Right lobe of liver (tissue), 6 donors: ENCODE measurements around the gene FBXO44. TPM values are rescaled to one million over a fixed set of nuclear protein-coding genes. Genes with fewer than 3 reads are reported as not detected.
A peak's percentile ranks its signal among the peaks of the same experiment; 100 is the strongest.

ENCODE experiments used
- ATAC-seq, 4 donors: fragments of 200-7000 bp; cut with Tn5 transposase; one replicate each; pipeline ENCODE4 v1.9.1; 2020; ENCODE audit warnings: mild to moderate bottlenecking in 4 of 4, moderate library complexity in 4 of 4
- DNase-seq, 3 donors: peaks; one replicate each; pipeline ENCODE4 v3.0.0-alpha.2; 2020
- H3K27ac ChIP-seq, 3 donors: fragments of 200-600 bp; one replicate each; pipeline ENCODE4 v1.8.0; 2022
- H3K27me3 ChIP-seq, 2 donors: fragments of 200-600 bp; one replicate each; pipeline ENCODE4 v1.8.0; 2022
- H3K36me3 ChIP-seq, 4 donors: fragments of 200-600 bp; sonication (generic) in 1 of 4; one replicate each; pipeline versions ENCODE4 v1.5.1 to v1.8.0; 2017 to 2022; ENCODE audit warnings: control low read depth in 1 of 4
- H3K4me1 ChIP-seq, 4 donors: fragments of 200-600 bp; sonication (generic) in 1 of 4; one replicate each; pipeline versions ENCODE4 v1.5.1 to v1.8.0; 2017 to 2022; ENCODE audit warnings: control low read depth in 1 of 4
- H3K4me3 ChIP-seq, 3 donors: fragments of 200-600 bp; one replicate each; pipeline ENCODE4 v1.8.0; 2022
- H3K9me3 ChIP-seq, 4 donors: fragments of 200-600 bp; sonication (generic) in 1 of 4; one replicate each; pipeline versions ENCODE4 v1.5.1 to v1.8.0; 2017 to 2022; ENCODE audit warnings: control low read depth in 1 of 4
- POLR2A ChIP-seq: fragments of 450-650 bp; IDR thresholded peaks from one replicate; pipeline ENCODE4 v1.6.1; 2017; ENCODE audit warnings: antibody characterized with exemption, mild to moderate bottlenecking
- WGBS: methylation state at CpG from one replicate; pipeline ENCODE4 v1.1.6; 2018; ENCODE audit warnings: low coverage, low lambda C conversion rate; ENCODE audit not compliant: insufficient coverage; ENCODE audit errors: missing lambda C conversion rate; 5-methylcytosine and 5-hydroxymethylcytosine counted together
- intact Hi-C, 2 donors: fragments of 100-400 bp; cut with DNase I; formaldehyde crosslinking; loops; one replicate each; pipeline versions ENCODE4 v1.11.2 to v1.14.1; 2022
- total RNA-seq, 6 experiments: library from RNA; depleted of rRNA in 2 of 6; stranded (reverse); fragments of >200 nt in 2 of 6; fragmentation: NEBNext Ultra II Directional in 3 of 6; extraction: Animal tissue kit (Norgen Biotek cat#: 25700) in 3 of 6; gene quantifications; one replicate each; pipeline versions ENCODE4 v1.1.0 to v1.2.4, GENCODE V29; 2016 to 2023
- TF ChIP-seq, protein P1 (sequence below), 4 donors: fragments of 200-600 bp in 3 of 4; fragments of 450-650 bp in 1 of 4; IDR thresholded peaks; one replicate each; pipeline versions ENCODE4 v1.5.1 to v1.8.0; 2016 to 2022; ENCODE audit warnings: antibody characterized with exemption in 4 of 4, mild to moderate bottlenecking in 2 of 4
- donor health status: DM: no; HTN: yes; CAD: no.
- donor health status: DM: no; HTN: no; CAD: no.
- donor health status: DM: no; HTN: no; CAD: no.
- donor health status: DM: no; HTN: yes; CAD: no.
- donor health status: DM: no; HTN: yes; CAD: no.

Gene FBXO44
- total RNA-seq, 6 experiments from 2014 or later, result 8.7 to 15.3 (median 10.5) TPM

DNA sequence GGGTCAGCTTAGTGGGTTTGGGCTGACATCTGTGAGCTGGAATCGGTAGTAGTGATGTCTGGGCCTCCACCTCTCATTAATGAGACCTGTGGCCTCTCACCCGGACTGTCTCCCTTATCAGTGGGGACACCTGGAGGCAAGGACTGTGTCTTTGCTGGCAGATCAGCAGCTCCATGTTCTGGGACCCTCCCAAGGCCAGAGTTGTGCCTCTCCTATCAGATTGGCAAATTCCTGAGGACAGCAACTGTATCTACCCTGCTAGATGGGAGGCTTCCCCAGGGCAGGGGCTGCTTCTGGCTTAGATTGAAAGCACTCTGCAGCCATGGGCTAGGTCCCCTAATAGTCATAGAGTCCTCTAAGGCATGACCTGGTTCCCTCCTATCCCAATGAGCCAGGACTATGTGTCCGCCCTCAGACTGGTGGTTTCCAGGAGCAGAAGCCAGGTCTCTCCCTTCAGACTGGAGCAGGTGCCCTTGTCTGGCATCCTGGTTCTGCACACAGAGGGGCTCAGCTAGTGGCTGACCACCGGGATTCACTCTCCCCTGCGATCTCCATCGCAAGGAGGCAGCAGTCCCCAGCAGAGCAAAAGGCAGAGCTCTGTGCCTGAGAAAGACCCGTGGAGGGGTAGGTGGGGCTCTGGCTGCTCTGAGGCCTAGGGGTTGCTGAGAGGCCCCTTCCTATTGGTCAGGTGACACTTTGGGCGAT is 42.7 kb downstream of the FBXO44 start:
- Histone ChIP-seq H3K4me3 (no peak overlapping the region), H3K27me3 (peaks cover 0 to 3% of the 10 kb centered on the region in 2 donors), H3K36me3 (no peaks in the 10 kb centered on the region), H3K9me3 (no peaks in the 10 kb centered on the region), H3K27ac (no peak overlapping the region), H3K4me1 (no peaks in the 10 kb centered on the region)
- TF ChIP-seq POLR2A, result no peak
- TF ChIP-seq, protein P1, sequence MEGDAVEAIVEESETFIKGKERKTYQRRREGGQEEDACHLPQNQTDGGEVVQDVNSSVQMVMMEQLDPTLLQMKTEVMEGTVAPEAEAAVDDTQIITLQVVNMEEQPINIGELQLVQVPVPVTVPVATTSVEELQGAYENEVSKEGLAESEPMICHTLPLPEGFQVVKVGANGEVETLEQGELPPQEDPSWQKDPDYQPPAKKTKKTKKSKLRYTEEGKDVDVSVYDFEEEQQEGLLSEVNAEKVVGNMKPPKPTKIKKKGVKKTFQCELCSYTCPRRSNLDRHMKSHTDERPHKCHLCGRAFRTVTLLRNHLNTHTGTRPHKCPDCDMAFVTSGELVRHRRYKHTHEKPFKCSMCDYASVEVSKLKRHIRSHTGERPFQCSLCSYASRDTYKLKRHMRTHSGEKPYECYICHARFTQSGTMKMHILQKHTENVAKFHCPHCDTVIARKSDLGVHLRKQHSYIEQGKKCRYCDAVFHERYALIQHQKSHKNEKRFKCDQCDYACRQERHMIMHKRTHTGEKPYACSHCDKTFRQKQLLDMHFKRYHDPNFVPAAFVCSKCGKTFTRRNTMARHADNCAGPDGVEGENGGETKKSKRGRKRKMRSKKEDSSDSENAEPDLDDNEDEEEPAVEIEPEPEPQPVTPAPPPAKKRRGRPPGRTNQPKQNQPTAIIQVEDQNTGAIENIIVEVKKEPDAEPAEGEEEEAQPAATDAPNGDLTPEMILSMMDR (IDR thresholded peaks at IDR 0.05), result no peak
- peak in 1 of 4 donors; percentile 22 for ATAC-seq
- WGBS, result no CpG with 5 or more reads among the region's 8 CpGs
- intact Hi-C loops, result no loop called here
- no peak for DNase-seq

DNA sequence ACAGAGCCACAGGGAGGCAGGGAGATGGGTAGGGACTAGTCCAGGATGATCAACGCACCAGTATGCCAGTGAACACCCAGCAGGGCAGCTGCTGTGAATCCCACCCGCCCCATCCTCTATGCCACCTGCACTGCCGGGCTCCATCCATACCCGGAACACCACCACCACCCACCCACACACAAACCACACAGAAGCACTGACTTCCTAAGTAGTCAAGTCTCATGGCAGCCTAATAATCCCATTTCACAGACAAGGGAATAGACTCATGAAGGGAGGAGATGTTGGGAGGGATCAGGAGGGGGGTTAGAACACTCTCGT is 43.2 kb downstream of the FBXO44 start:
- Histone ChIP-seq H3K4me1 (no peaks in the 10 kb centered on the region), H3K36me3 (no peaks in the 10 kb centered on the region), H3K27me3 (no peaks in the 10 kb centered on the region), H3K4me3 (no peak overlapping the region), H3K9me3 (no peaks in the 10 kb centered on the region), H3K27ac (no peak overlapping the region)
- DNase-seq (no peak), ATAC-seq (no peak)
- intact Hi-C loops, result no loop called here
- no CpG with 5 or more reads among the region's 5 CpGs for WGBS
- TF ChIP-seq, protein P1 (IDR thresholded peaks at IDR 0.05), result no peak

DNA sequence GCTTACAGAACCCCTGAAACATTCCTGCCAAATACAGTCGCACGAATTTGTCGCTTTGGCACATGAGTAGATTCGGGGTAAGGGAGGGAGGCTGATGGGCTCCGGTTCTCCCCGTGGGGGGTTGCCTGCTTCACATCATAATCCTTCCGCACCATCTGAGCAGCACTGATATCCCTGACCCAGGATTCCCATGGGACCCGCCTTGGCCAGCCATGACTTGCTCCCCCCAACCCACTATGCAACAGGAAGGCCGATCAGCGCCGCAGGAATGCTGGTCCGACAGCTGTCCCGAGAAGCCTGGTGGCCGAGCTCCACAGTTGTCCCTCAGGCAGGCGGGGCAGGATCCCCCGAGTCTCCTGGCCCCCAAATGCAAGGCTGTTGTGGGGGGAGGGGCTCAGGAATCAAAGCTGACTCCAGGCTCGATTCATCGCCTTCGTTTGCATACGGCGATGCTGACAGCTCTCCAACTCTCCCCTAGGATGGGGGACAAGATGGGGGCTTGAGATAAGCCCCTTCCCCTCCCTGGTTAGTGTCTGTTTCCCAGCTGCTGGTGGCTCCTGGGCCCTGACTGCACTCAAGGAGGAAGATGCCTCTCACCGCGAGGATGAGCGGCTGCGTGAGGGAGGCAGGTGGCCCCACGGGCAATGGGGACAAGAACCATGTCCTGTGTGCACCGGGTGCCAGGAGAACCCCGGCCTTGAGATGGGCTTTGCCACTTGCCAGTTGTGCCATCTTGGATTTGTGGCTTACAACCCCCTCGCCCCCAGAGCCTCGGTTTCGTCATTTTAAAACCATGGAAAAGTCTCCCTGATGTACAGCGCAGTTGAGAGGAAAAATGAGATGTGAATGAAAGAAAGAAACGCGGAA is 46.2 kb downstream of the FBXO44 start:
- no peak overlapping the region for H3K4me3 ChIP-seq
- no peaks in the 10 kb centered on the region for H3K9me3 ChIP-seq
- H3K36me3 ChIP-seq, result no peaks in the 10 kb centered on the region
- no peaks in the 10 kb centered on the region for H3K27me3 ChIP-seq
- intact Hi-C loops, result no loop called here
- TF ChIP-seq POLR2A, result no peak
- TF ChIP-seq, protein P1 (IDR thresholded peaks at IDR 0.05), result no peak
- no peak overlapping the region for H3K27ac ChIP-seq
- H3K4me1 ChIP-seq, result no peaks in the 10 kb centered on the region
- DNase-seq (no peak), ATAC-seq (no peak)
- 51% methylated on average over 19 of the region's 34 CpGs for WGBS

DNA sequence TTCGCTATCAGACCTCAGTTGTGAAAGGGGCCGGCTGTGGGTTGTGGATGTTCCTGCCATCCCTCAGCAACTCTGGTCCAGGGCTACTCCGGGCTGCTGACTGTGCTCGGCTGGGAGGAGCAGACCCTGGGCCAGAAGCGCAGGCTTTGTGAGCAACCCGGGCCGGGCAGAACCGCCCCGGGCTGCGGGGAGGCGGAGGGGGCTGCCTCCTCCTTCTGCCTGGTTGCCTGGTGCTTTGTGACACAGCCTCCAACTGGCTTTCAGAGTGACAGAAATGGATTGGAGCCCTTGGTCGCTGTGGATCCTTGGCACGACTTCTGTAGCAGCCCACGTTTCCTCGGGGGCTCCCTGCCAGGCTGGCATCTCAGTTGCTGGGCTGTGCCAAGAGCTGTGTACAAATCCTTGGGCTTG is 46.9 kb downstream of the FBXO44 start:
- H3K36me3 ChIP-seq, result no peaks in the 10 kb centered on the region
- H3K27me3 ChIP-seq, result no peaks in the 10 kb centered on the region
- H3K27ac ChIP-seq, result no peak overlapping the region
- H3K9me3 ChIP-seq, result no peaks in the 10 kb centered on the region
- ATAC-seq (no peak), DNase-seq (no peak)
- 66% methylated on average over 2 of the region's 15 CpGs for WGBS
- intact Hi-C loops, result no loop called here
- no peaks in the 10 kb centered on the region for H3K4me1 ChIP-seq
- TF ChIP-seq, protein P1 (IDR thresholded peaks at IDR 0.05), result no peak
- no peak for TF ChIP-seq POLR2A
- no peak overlapping the region for H3K4me3 ChIP-seq
